NCI-H2107 treated with DMSO at 0.1 percent for 48 hours (cell line): ENCODE results near the gene CACTIN.

Experiments
- DNase-seq: peaks from one replicate; lab custom pipeline; 2025; ENCODE audit not compliant: unreplicated experiment; lab: John Stamatoyannopoulos, UW

Gene CACTIN

DNA sequence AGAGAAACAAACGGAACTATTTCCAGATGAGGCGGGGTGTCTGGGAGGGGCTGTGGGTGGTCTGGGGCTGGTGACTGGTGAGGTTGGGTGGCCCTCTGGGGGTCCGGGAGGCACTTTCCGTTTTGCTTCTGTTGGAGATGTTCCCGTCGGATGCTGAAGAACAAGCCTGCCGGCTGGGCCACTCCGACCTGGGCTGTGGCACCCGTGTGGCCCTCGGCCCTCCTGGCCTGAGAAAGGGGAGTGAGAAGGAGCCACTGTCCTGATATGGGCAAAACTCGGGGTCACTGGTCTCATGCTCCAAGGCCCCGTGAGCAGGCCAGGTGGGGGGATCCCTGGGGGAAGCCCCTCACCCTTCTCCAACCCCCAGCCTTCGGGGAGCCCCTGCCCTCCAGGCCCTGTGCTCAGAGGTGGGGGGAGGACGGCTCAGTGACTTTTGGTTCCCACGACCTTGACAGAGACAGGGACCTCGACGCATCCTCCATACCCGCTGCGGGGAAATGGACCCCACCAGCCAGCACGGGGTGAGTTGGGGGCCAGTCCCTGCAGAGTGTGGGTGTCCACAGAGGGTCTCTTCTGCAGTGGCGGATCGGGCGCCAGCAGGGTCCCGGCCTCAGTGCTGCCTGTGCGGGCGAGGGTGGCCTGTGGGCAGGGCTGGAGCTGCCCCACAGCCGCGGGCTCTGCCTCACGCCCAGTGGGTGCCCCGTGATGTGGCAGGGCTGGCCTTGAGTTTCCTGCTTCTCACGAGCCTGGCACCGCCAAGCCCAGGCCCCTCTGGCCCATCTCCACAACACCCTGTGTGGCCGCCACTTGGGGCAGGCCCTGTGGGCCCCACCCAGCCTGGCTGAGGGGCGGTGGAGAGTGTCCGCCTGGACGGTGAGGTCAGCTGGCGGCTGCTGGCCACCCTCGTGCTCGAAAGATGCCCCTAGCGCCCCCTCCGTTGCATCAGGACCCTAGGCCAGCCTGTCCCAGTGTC is 15.6 kb downstream of the CACTIN start:
- no peak for DNase-seq

DNA sequence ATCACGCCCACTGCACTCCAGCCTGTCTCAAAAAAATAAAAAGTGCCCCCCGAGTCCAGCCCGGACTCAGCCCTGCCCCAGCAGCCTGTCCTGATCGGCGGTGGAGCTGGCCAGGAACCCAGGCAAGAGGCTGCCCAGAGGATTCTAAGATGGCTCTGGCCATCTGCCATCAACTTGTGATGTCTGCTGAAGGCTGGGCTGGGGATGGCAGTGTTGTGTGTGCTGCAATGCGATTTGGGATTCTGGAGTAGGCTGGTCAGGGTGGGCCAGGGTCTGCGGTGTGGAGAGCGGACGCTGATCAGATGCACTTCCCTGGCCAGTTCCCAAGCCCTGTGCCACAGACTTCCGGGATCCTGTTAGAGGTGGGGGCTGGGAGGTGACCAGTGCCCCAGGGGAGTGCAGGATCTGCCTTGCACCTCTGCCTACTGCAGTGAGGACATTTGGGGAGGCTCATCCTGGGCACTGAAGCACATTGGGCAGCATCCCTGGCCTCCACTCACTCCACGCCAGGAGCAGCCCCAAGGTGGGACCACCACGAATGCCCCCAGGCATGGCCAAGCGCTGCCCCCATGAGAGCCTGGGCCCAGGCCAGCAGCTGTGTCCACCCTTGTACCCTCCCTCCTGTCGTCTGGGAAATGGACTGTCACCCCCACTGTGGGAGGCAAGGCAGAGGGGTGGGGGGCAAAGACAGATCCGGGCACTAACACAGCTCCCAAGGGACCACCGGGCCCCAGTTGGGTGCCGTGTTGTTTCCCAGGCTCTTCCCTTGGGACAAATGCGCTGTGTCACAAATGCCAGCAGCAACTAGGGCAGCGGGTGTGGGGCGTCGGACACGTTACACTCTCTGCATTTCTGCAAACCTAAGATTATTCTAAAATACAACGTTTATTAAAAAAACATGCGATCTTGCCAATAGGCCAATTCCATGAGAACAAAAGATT is 16.5 kb downstream of the CACTIN start:
- no peak for DNase-seq

DNA sequence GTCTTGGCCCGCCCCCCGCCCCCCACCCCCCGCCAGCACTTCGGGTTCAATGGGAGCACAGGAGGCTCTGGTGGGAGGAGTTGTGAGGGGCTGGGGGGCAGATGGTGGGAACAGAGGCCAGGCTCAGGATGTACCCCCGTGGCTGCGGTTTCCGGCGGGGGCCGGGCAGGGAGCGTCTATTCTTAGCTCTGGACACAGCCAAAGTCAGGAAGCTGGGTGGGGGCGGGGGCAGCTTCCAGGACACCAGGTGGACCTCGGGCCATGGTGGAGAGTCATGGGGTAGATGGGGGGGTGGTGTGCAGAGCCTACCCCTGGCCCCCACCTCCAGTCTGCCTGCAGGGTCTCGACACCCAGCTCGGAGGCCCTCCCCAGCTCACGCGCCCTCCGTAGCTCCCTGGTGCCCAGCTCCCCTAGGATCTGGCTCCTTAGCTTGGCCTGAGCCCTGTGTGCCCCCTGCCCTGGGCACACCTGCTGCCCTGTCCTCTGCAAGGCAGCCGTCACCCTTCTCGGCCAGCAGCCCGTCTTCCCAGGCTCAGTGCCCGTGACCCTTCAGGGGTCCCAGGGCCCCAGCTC is 17.8 kb downstream of the CACTIN start:
- DNase-seq: no peak

DNA sequence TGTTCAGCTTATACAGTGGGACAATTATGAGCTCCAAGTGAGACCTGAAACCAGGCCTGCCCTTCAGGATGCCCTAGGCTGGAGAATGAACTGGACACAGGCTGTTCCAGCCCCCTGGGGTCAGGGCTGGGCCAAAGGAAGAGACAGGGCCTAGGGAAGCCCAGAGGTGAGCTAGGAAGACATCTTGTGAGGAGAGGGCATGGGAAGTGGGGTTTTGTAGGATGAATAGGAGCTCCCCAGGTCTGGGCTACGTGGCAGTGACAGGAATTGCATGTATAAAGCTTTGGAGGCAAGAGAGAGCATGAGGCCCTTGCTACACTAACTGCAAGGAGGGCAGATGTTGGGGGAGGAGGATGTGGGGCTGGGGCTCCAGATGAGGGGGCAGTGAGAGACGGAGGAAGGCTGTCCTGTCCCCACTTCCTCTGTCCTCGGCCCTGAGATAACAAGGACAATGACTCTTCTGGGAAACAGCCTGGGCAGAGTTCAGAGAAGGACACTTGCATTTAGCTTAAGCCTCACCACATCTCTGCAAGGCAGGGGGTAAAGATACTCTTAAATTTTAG is 18.4 kb downstream of the CACTIN start:
- DNase-seq: no peak

DNA sequence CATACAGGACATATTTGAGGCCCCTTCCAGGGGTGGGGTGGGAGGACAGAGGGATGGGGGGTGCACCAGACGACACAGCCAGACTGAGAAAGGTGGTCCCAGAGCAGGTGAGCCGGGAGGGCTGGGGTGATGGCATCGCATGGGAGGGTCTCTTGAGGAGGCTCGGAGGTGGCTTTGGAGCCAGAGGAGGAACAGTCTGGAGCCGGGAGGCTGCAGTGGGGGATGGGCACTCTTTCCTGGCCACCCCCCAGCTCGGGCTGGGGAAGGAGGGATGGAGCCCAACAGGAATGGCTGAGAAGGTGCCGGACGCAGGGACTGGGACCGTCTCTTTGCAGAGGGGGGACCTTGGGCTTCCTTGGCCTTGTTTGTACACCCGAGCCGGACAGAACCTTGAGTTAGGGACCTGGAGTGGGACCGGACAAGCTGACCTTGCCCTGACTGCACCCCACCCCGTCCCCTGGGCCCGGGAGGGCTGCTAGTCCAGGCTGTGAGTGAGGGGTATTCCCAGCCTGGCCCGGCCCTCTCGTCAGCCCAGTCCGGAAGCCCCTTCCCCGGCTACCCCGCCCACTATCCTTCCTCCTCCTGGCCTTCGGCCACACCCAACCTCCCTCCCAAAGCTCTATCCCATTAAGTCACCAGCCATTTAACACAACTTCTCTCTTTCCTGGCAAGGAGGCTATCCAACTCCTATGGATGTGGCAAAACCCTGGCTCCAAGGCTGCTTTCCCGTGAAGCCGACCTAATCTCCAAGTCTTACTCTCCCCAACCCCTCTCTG is 19.1 kb downstream of the CACTIN start:
- no peak for DNase-seq

DNA sequence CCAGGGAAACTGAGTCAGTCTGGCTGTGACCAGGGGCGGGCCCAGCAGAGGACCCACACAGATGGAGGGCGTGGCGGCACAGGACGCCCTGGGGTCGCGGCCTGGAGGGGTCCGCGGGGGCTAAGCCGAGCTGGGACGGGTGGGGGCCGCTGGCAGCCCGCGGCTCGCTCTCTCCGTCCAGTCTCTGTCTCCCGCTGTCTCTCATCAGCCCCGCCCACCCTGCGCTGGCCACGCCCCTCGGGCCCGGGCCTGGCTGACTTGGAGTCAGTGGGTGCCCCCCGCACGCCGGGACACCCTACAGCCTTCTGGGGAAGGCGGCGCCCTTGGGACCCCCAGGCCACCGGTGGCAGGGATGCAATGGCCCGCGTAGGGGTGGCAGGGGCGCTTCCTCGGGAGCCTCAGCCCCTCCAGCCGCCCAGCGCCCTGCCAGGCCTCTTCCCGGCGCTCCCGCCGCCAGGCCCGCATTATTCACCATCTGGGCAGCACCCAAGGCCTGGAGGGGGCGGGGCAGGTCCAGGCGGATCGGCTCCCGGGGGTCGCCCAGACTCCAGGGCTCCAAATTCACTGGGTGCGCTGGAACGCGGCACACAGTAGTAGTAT is 19.8 kb downstream of the CACTIN start, which contains the start of gene TBXA2R:
Gene TBXA2R, minus strand, starts transcription at position 186 of the 600 bp plus-strand sequence. CDS start 6,241 bp downstream, outside the sequence.
- no peak for DNase-seq

DNA sequence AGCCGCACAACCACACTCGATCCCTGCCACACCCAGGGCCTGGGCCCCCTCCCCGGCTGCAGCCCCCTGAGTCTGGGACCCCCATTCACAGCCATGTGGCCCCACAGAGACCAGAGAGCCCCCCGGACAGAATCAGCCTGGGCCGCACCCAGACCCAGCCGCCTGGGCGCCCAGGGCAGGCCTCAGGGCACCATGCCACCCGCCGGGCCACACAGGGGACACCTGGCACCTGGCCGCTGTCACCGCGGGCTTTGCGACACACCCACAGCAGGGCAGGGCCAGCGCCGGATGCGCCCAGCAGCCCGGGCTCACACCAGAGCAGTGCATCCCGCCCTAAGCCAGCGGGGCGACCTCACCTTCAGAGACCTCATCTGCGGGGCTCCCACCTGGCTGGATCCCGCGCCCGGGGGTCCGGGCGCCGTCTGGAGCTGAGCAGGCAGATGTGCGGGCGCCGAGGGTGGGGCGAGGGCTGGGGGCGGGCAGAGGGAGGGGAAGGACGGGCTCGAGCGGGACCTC is 20.4 kb downstream of the CACTIN start:
- no peak for DNase-seq

DNA sequence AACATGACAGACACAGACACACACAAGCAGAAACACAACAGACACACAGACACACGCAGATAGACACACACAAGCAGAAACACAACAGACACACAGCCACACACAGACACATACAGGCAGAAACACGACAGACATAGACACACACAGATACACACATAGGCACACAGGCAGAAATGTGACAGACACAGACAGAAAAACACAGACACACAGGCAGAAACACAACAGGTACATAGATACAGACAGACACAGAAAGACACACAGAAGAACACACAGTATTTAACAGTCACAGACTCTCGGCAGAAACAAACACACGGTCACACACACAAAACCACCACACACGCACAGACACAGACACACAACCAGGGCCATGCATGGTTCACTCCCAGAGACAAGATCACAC is 20.8 kb downstream of the CACTIN start:
- DNase-seq: no peak

DNA sequence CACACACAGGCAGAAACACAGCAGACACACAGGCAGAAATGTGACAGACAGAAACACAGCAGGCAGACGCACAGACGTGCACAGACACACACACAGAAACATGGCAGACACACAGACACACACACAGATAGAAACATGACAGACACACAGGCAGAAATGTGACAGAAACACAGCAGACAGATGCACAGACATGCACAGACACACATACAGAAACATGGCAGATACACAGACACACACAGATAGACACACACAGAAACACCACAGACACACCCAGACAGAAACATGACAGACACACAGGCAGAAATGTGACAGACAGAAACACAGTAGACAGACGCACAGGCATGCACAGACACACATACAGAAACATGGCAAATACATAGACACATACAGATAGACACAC is 21.2 kb downstream of the CACTIN start:
- DNase-seq: no peak

DNA sequence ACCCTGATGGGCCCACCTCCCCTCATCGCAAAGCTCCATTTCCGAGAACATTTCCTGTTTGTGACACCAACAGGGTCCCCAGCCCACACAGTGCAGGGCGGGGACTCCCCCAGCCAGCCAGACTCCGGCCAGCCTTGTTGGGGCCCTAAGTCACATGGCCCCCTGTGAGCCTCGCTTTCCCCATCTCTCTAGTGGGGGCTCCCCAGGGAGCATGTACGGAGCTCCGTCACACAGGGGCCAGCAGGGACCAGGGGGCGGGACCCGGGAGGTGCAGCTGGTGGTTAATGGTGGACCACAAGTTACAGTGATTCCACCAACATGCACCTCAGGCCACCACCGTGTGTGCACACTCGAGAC is 21.6 kb downstream of the CACTIN start:
- no peak for DNase-seq

DNA sequence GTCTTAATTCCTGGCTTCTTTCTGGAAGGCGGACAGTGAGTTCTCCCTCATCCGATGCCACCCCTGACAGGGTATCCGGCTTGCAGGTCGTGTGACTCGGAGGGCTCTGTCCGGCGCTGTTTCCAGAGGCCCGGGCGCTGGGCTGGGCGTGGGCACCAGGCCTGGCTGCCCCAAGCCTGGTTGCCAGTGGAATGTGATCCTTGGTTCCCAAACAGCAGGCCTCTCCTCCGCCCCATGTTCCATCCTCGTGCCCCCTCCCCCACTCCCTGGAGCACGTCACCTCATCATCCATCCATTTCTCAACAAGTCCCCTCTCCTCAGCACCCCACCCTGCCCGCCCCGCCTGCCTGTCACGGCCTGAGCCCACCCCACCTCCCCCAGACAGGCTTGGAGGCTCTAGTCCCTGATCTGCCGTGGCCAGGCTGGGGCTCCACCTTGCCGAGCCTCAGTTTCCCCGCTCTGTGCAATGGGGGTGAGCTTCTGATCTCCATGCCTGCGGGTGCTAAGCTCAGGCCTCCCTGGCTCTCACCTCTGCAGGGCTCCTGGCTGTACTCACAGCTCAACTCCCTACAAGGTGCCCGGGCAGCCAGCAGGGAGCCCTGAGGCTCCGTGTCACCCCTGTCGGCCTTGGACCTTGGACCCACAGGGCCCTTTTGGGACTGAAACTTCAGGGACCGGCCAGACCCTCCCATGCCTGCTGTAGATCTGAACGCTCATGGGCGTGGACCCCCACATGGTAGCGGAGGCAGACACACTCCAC is 22.2 kb downstream of the CACTIN start:
- DNase-seq: no peak

DNA sequence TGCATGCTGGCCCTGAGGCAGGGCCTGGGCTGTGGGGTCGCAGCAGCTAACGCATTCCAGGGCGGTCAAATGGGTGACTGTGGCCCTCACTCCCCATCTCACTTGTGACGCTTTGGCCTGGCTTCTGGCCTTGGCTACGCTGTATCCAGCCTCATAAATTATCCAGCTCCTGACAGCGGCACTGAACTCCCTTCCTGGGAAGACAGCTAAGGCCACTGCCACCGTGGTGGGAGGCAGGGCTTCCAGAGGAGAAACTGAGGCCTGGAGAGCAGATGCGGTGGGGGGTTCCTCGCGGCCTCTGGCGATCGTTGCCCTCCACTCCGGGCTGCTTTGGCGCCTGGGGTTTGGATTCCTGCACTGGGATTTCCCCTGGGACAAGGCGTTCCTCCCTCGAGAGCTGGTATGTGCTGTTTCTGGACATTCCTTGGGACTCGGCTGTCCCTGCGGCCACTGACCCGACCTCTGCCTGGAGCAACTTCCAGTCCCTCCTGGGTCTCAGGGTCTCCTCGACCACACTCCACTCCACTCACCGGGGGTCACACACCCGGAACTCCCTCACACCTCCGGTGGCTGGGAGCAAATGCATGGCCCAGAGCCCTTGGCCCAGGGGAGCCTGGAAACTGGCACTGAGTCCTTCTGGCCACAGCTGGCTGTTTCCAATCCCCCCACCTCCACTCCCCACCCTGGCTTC is 23.3 kb downstream of the CACTIN start:
- no peak for DNase-seq

DNA sequence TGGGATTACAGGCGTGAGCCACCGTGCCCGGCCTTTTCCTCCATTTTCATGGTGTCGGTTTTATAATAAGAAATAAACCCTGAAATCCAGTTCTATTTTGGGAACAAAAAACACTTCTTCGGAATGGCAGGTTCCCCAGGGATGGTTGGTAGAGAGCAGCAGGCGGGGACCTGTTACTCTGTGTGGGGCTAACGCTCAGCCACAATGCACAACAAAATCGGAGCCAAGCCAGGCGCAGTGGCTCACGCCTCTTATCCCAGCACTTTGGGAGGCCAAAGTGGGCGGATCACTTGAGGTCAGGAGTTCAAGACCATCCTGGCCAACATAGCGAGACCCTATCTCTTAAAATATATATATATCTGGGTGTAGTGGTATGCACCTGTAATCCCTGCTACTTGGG is 25.6 kb downstream of the CACTIN start:
- no peak for DNase-seq

DNA sequence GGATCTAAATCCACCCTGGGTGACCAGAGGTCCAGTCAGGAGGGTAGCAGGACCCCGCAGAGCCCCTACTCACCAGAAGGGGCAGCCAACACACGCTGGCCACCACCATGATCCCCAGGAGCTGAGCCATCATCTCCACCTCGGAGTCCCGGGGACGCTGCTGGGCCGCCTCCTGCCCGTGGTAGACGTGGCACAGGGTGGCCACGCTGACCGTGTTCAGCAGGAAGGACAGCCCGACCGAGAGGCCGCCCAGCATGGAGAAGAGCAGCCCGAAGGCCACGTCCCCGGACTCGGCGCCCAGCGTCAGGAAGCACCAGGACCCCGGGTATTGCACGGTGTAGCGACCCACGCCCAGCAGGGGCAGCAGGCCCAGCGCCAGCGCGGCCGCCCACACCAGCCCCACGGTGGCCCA is 26.8 kb downstream of the CACTIN start:
- DNase-seq: no peak

DNA sequence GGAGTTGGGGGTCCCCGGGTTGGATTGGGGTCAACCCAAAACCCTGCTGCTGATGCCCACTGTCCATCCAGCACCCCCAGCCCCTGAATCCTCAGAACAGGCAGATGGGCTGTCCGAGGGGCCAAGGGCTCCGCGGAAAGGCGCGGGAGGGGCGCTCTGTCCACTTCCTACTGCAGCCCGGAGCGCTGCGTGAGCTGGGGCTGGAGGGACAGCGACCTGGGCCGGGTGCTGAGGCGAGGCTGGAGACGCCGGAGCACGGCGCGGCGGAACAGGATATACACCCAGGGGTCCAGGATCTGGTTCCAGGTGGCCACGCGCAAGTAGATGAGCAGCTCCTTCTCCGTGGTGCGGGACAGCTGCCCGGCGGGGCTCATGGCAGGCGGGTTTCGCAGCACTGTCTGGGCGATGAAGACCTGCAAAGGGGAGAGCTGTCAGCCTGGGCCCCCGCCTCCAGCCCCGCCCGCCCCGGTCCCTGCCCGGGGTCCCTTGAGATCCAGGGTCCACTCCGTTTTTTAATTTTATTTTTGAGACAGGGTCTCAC is 31.0 kb downstream of the CACTIN start:
- no peak for DNase-seq

DNA sequence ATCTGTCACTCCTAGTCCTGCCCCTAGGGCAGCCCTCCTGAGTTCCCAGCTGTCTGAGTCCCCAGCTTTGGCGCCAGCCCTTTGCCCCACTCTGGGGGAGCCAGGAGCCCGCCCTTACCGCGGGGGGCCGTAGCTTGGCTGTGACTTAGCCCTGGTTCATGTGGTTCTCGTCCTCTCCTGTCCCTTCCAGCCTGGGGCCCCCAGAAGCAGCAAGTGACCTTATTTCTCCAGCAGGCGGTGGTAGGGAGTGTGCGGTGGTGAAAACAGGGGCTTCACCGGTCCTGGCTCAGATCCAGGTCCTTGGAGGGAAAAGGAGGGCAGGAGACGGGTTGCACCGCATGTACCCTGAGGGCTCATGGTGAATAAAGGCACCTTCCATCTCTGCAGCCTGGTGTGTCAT is 33.4 kb downstream of the CACTIN start:
- DNase-seq: no peak

DNA sequence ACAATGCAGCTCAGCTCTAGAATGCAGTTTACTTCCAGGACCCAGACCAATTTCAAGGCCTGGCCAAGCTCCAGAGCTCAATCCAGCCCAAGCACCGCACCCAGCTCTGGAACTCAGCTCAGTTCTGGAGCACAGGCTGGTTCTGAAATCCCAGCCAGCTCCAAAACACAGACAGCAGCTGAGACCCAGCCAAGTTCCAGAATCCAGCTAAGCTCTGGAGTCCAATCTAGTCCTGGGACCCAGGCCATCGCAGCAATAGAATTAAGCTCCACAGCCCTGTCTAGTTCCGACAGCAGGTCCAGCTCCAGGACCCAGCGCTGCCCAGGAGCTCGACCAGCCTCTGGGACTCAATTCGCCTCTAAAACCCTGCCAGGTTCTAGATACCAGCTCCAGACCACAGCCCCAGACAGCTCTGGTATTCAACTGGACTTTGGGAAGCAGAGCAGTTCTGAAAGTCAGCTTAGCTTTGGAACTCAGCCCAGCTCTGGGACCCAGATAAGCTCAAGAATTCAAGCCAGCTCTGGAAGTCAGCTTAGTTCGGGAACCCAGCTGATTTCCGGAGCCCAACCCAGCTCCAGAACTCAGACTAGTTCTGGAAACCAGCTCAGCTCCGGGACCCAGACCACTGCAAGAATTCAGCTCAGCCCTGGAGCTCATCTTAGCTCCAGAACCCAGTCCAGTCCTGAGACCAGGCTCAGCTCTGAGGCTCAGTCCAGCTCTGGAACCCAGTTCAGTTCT is 34.5 kb downstream of the CACTIN start:
- DNase-seq: no peak
